Bone marrow (tissue), 2 donors: ENCODE results near the gene NEK9.

Source experiments
- DNase-seq, 2 donors: peaks; one replicate each; lab custom pipeline; 2025; lab: John Stamatoyannopoulos, UW

Gene NEK9

GRCh38 chr14:75032939-75033338 is 93.9 kb downstream of the NEK9 start:
- DNase-seq = no peak

GRCh38 chr14:75030147-75030546 is 96.7 kb downstream of the NEK9 start:
- no peak for DNase-seq
